Vagina (tissue), 2 donors: ENCODE results near the gene DCTN2.

Experiments
- POLR2A ChIP-seq, 2 donors: fragments of 450-650 bp; IDR thresholded peaks; one replicate each; pipeline ENCODE4 v1.6.1; 2017; ENCODE audit warnings: antibody characterized with exemption in 2 of 2, mild to moderate bottlenecking in 2 of 2, moderate library complexity in 2 of 2
- TF ChIP-seq, protein P1 (sequence below), 3 experiments: fragments of 450-650 bp in 2 of 3; fragments of 200-600 bp in 1 of 3; sonication (generic) in 1 of 3; IDR thresholded peaks; one replicate each; pipeline ENCODE4 v1.5.1; 2017 to 2019; ENCODE audit warnings: antibody characterized with exemption in 3 of 3, mild to moderate bottlenecking in 2 of 3, moderate library complexity in 2 of 3

DNA sequence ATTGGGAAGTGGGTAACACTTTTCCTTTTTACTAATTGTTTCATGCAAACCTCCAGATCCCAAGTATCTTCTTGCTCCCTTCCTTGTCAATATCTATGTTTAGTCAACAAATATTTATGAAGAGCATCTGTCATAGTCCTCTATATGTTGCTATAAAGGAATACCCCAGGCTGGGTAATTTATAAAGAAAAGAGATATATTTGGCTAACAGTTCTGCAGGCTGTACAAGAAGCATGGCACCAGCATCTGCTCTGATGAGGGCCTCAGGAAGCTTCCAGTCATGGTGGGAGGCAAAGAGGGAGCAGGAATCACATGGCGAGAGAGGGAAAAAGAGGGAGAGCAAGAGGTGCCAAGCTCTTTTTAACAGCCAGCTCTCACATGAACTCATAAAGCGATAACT is 7.5 kb upstream of the DCTN2 start:
- TF ChIP-seq, protein P1, sequence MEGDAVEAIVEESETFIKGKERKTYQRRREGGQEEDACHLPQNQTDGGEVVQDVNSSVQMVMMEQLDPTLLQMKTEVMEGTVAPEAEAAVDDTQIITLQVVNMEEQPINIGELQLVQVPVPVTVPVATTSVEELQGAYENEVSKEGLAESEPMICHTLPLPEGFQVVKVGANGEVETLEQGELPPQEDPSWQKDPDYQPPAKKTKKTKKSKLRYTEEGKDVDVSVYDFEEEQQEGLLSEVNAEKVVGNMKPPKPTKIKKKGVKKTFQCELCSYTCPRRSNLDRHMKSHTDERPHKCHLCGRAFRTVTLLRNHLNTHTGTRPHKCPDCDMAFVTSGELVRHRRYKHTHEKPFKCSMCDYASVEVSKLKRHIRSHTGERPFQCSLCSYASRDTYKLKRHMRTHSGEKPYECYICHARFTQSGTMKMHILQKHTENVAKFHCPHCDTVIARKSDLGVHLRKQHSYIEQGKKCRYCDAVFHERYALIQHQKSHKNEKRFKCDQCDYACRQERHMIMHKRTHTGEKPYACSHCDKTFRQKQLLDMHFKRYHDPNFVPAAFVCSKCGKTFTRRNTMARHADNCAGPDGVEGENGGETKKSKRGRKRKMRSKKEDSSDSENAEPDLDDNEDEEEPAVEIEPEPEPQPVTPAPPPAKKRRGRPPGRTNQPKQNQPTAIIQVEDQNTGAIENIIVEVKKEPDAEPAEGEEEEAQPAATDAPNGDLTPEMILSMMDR (IDR thresholded peaks at IDR 0.05) = no peak
- no peak for TF ChIP-seq POLR2A (IDR thresholded peaks at IDR 0.05)
